HEK293 (cell line): ENCODE results near the gene KLF7.

ENCODE experiments used
- OVOL3 ChIP-seq: fragments of 450-650 bp; formaldehyde crosslinking; IDR thresholded peaks from 2 replicates; pipeline ENCODE4 v1.5.1; 2016; ENCODE audit warnings: missing biosample characterization, missing genetic modification characterization
- ZFP3 ChIP-seq: fragments of 450-650 bp; formaldehyde crosslinking; IDR thresholded peaks from 2 replicates; pipeline ENCODE4 v1.5.1; 2016; ENCODE audit warnings: low read depth, missing biosample characterization, missing genetic modification characterization
- ZNF707 ChIP-seq: fragments of 450-650 bp; formaldehyde crosslinking; IDR thresholded peaks from 2 replicates; pipeline ENCODE4 v1.5.1; 2016; ENCODE audit warnings: missing biosample characterization, missing genetic modification characterization
- ZNF785 ChIP-seq: fragments of 450-650 bp; formaldehyde crosslinking; IDR thresholded peaks from 2 replicates; pipeline ENCODE4 v1.5.1; 2016; ENCODE audit warnings: missing biosample characterization, missing genetic modification characterization
- TF ChIP-seq, protein P1 (sequence below): fragments of 450-650 bp; formaldehyde crosslinking; IDR thresholded peaks from 2 replicates; pipeline ENCODE4 v1.5.1; 2016; ENCODE audit warnings: missing biosample characterization, missing genetic modification characterization

GRCh38 chr2:207126724-207127308 lies 38.9 kb downstream of the KLF7 start:
- TF ChIP-seq, protein P1, sequence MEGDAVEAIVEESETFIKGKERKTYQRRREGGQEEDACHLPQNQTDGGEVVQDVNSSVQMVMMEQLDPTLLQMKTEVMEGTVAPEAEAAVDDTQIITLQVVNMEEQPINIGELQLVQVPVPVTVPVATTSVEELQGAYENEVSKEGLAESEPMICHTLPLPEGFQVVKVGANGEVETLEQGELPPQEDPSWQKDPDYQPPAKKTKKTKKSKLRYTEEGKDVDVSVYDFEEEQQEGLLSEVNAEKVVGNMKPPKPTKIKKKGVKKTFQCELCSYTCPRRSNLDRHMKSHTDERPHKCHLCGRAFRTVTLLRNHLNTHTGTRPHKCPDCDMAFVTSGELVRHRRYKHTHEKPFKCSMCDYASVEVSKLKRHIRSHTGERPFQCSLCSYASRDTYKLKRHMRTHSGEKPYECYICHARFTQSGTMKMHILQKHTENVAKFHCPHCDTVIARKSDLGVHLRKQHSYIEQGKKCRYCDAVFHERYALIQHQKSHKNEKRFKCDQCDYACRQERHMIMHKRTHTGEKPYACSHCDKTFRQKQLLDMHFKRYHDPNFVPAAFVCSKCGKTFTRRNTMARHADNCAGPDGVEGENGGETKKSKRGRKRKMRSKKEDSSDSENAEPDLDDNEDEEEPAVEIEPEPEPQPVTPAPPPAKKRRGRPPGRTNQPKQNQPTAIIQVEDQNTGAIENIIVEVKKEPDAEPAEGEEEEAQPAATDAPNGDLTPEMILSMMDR (tag by site-specific recombination) = no peak
- TF ChIP-seq ZNF785 (tag by site-specific recombination) = no peak
- no peak for TF ChIP-seq ZFP3 (tag by site-specific recombination)
- TF ChIP-seq ZNF707 (tag by site-specific recombination) = no peak
- no peak for TF ChIP-seq OVOL3
